ENCODE measurements around the gene NDUFV1. TPM values are rescaled to one million over a fixed set of nuclear protein-coding genes. Genes with fewer than 3 reads are reported as not detected.
"Not testable (repeated sequence)": the region's sequence is repeated elsewhere in the genome, so short reads cannot be mapped to it uniquely, and the experiment has no call there.

NDUFV1 gene
- total RNA-seq, 1 experiment from 2014 or later, result 412 TPM

GRCh38 chr11:67607507-67607906 is 771 bp downstream of the NDUFV1 start:
- DNase-seq (ENCODE audit: low spot score), result no peak
- in situ Hi-C loops (cut with HindIII; ENCODE audit: low sequenced_read_pairs), result no loop called here

DNA sequence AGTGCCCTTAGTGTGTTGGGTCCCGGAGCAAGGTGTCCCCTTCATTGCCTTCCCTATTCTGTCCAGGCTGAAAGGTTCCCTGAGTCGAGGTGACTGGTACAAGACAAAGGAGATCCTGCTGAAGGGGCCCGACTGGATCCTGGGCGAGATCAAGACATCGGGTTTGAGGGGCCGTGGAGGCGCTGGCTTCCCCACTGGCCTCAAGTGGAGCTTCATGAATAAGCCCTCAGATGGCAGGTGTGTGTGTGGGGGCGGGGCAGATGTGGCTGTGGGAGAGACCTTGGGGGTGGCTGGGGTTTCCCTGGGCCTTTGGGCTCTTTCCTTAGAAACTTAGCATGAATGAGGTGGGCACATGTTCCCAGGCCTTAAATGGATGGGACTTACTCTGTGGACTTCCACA is 1.8 kb downstream of the NDUFV1 start:
- DNase-seq (ENCODE audit: low spot score), result no peak
- in situ Hi-C loops (cut with HindIII; ENCODE audit: low sequenced_read_pairs), result no loop called here

- in situ Hi-C loops (cut with HindIII; ENCODE audit: low sequenced_read_pairs), result no loop called here
- no peak for DNase-seq (ENCODE audit: low spot score)
Observed at GRCh38 chr11:67609316-67609715, 2.6 kb downstream of the NDUFV1 start.

- DNase-seq (ENCODE audit: low spot score), result no peak
- in situ Hi-C loops (cut with HindIII; ENCODE audit: low sequenced_read_pairs), result no loop called here
Observed at GRCh38 chr11:67610302-67610868, 3.6 kb downstream of the NDUFV1 start.

DNA sequence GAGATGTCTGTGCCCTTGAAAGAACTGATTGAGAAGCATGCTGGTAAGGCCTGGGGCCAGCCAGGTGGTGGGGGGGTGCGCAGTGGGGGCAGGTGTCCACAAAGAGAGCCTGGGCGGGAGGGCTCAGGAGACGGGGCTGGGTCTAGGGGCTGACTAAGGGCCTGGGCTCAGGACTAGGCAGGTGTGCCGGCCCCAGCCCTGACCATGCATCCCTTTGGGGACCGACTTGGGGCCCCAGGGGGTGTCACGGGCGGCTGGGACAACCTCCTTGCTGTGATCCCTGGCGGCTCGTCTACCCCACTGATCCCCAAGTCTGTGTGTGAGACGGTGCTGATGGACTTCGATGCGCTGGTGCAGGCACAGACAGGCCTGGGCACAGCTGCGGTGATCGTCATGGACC is 4.4 kb downstream of the NDUFV1 start:
- in situ Hi-C loops (cut with HindIII; ENCODE audit: low sequenced_read_pairs), result no loop called here
- DNase-seq (ENCODE audit: low spot score), result no peak

DNA sequence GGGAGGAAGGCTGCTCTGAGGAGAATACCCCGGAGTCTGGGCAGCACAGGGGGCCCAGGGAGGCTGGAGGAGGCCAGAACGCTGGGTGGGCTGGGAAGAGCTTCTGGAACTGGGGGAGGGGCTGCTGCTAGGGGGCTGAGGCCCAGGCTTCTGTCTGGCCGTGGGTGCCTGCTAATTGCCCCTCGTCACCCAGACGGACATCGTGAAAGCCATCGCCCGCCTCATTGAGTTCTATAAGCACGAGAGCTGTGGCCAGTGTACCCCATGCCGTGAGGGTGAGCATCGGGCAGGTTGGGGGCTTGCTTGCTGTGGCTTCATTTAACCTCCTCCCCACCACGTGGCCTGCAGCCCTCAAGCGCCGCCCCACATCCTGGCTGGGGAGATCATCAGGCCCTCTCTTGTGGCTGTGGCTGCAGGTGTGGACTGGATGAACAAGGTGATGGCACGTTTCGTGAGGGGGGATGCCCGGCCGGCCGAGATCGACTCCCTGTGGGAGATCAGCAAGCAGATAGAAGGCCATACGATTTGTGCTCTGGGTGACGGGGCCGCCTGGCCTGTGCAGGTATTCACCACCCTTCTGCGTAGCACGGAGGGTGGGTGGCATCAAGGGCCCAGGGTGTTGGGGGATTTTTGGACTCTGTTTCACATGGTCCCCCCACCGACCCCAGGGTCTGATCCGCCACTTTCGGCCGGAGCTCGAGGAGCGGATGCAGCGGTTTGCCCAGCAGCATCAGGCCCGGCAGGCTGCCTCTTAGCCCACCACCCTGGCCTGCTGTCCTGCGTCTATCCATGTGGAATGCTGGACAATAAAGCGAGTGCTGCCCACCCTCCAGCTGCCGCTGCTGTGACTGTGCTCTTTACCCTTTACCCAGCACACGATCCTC is 5.2 kb downstream of the NDUFV1 start:
- in situ Hi-C loops (cut with HindIII; ENCODE audit: low sequenced_read_pairs), result no loop called here
- DNase-seq (ENCODE audit: low spot score), result no peak

DNA sequence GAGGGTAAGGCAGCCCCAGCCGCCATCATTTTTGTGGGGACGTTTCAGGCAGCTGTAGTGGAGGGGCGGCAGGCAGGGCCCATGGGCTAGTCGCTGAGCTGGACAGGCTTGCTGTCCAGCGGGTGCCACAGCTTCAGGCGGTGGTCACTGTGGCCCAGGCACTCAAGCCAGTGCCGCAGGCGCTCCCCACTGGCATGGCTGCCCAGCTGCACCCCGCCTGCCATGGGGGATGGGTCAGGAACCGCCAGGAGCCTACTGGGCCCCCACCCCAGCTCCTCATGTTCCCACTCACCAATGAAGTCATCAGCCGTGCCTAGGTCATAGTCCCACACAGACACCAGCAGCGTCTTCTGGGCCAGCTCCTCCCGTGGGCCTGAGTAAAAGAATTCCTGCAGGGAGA is 6.0 kb downstream of the NDUFV1 start:
- no peak for DNase-seq (ENCODE audit: low spot score)
- in situ Hi-C loops (cut with HindIII; ENCODE audit: low sequenced_read_pairs), result no loop called here

DNA sequence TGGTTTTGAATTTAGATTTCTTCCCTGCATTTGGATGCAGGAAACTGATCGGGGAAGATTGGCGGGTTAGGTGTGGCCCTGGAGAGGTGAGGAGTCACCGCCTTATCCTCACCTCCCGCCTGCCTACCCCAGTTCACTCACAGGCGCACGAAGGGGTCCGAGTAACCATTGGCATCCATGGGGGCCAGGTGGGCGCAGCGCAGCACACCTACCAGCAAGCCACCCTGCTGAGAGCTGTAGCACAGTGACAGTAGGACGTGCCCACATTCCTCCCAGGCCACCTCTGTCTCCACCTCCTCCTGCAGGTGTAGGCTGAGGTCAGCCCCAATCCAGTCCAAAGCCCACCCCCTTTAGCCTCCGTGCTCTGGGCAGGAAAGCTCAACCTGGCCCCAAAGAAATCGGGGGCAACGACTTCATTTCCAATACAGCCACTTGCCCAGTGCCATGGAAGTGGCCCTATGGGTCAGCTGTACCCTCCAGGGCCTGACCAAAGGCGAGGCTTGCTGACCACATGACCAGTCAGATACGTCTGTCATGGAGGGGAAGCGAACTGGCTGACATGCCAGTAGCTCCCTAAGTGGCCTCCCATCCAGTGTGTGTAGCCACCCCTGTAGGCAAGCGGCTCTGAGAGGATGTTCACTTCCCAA is 6.7 kb downstream of the NDUFV1 start:
- in situ Hi-C loops (cut with HindIII; ENCODE audit: low sequenced_read_pairs), result no loop called here
- no peak for DNase-seq (ENCODE audit: low spot score)

DNA sequence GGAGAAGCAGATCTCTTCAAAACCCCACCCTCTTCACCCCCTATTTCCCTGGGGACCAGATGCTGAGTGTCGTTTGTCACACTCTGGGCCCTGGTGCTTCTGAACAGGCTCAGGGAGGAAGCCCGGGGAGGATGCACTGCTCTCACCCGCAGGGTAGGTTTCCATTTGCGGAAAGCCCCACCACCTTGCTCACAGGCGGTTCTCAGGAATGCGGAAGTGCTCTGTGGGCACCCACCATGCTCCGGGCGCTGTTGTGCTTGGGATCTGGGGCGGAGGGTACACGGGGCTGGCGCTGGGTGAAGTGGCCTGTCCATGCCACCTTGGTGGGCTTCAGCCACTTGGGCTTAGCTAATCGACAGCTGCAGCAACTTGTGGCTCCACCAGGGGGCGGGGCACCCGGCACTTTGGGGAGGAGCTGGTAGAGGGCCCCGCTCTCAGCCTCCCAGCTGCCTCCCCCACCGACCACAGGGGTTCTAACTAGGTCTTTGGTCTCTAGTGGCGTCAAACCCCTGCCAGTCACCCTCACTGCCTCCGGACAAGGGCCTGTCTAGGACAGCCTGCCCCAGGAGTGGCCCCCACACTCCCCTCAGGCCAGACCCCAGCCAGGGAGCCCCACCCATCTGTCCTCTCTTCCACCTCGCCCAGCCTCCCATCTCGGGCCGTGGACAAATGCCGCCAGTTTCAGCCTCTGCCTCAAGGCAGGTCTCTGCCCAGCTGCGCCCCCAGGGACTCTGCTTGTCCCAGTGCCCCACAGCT is 7.4 kb downstream of the NDUFV1 start:
- in situ Hi-C loops (cut with HindIII; ENCODE audit: low sequenced_read_pairs), result no loop called here

GRCh38 chr11:67614730-67615714 is 8.3 kb downstream of the NDUFV1 start:
- in situ Hi-C loops (cut with HindIII; ENCODE audit: low sequenced_read_pairs), result no loop called here
- DNase-seq (ENCODE audit: low spot score), result no peak

More for the DNA sequence above, 7.4 kb downstream of the NDUFV1 start:
- DNase-seq (ENCODE audit: low spot score), result peak; percentile 20

DNA sequence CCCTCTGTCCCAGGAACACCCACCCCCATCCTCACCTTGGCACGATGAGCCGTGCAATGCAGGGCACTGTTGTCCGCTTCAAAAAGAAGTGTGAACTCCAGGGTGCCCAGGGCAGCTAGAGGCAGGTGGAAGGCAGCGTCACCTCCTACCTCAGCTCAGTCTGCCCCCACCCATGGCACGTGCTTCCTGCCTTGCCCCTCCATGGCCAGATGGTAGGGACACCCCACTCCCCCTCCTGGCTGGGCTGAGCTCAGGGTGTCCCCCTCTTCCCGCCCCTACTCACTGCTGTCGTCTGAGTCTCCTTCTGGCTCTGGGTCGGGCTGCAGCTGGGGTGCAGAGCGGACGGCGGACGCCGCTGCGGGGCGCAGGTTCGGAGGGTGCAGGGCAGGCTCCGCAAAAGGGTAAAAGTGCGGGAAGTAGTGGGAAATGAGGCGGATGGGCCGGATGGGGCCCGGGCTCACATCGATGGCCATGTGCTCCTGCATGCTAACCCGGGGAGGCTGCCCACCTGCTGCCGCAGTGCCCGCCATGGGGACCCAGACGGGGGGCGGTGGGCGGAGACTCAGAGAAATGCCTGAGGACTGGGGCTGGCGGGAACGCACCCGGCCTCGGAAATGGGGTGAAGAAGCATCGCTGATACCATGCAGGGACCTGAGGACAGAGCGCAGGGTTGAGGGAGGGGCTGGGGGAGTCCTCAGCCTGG is 9.1 kb downstream of the NDUFV1 start:
- no peak for DNase-seq (ENCODE audit: low spot score)
- in situ Hi-C loops (cut with HindIII; ENCODE audit: low sequenced_read_pairs), result no loop called here

DNA sequence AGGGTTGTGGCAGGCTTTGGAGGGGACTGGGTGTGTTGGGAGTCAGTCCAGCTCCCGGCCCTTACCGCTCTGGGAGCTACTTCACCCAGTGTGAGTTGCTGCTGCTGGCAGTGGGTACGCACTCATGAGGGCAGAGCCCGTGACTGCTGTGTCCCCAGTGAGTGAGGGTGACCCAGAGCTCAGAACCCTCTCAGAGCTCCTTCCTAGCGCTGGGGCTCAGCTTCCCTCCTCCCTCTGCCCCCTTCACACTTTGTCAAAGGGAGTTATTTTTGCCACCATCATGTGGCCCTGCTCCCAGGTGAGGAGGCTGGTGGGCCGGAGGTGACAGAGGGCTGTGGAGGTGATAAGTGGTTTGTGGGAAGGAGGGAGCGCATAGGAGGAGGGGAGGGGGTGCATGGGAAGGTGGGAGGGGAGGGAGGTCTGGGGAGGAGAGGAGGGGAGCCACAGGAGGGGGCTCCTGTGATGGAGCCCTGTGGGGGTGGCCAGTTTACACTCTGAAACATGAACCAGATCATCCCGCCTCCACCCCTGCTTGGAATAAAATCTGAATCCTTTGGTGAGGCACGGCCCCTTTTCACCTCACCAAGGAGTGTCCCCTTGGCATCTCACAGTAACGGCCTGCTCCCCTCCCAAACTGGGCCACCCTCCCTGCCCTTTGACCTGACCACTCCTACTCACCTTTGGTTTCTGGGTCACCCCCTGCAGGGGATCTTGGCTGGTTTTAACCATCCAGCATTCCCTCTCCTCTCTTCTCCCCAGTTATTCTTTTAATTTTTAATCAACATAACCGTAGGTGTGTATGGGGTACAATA is 9.9 kb downstream of the NDUFV1 start:
- in situ Hi-C loops (cut with HindIII; ENCODE audit: low sequenced_read_pairs), result no loop called here
- DNase-seq (ENCODE audit: low spot score), result no peak

DNA sequence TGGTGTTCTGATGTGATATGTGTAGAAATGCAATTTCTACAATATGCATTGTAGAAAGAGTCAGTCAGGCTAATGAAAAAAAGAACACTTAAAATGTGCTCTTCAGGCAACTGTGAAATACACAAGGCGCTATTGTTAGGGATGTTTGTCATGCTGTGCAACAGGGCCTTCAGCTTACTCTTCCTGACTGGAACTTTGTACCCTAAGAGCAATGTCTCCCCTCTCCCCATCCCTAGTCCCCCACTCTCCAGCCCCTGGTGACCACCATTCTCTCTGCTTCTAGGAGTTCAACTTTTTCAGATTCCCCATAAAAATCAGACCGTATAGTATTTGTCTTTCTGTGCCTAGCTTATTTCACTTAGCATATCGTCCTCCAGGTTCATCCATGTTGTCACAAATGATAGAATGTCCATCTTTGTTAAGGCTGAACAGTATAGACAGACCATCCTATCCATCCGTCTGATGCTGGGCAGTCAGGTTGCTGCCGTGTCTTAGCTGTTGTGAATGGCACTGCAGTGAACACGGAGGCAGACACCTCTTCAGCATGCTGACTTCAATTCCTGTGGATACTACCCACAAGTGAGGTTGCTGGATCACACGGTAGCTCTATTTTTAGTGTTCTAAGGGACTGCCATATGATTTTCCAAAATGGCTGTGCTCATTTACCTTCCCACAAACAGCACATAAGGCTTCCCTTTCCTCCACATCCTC is 10.7 kb downstream of the NDUFV1 start:
- DNase-seq (ENCODE audit: low spot score), result no peak
- in situ Hi-C loops (cut with HindIII; ENCODE audit: low sequenced_read_pairs), result no loop called here

DNA sequence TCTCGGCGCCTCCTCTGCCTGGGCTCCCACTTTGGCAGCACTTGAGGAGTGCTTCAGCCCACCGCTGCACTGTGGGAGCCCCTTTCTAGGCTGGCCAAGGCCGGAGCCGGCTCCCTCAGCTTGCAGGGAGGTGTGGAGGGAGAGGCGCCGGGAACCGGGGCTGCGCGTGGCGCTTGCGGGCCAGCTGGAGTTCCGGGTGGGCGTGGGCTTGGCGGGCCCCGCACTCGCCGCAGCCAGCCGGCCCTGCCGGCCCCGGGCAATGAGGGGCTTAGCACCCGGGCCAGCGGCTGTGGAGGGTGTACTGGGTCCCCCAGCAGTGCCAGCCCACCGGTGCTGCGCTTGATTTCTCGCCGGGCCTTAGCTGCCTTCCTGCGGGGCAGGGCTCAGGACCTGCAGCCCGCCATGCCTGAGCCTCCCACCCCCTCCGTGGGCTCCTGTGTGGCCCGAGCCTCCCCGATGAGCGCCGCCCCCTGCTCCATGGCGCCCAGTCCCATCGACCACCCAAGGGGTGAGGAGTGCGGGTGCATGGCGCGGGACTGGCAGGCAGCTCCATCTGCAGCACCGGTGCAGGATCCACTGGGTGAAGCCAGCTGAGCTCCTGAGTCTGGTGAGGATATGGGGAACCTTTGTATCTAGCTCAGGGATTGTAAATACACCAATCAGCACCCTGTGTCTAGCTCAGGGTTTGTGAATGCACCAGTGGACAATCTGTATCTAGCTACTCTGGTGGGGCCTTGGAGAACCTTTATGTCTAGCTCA is 12.3 kb downstream of the NDUFV1 start:
- in situ Hi-C loops (cut with HindIII; ENCODE audit: low sequenced_read_pairs); DNase-seq (ENCODE audit: low spot score): not testable (repeated sequence)

DNA sequence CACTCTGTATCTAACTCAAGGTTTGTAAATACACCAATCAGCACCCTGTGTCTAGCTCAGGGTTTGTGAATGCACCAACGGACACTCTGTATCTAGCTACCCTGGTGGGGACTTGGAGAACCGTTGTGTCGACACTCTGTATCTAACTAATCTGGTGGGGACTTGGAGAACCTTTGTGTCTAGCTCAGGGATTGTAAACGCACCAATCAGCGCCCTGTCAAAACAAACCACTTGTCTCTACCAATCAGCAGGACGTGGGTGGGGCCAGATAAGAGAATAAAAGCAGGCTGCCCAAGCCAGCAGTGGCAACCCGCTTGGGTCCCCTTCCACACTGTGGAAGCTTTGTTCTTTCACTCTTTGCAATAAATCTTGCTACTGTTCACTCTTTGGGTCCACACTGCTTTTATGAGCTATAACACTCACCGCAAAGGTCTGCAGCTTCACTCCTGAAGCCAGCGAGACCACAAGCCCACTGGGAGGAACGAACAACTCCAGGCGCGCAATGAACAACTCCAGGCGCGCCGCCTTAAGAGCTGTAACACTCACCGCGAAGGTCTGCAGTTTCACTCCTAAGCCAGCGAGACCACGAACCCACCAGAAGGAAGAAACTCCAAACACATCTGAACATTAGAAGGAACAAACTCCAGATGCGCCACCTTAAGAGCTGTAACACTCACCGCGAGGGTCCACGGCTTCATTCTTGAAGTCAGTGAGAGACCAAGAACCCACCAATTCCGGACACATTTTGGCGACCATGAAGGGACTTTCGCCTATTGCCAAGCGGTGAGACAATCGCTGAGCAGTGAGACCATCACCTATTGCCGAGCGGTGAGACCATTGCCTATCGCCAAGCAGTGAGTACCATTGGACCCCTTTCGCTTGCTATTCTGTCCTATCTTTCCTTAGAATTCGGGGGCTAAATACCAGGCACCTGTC is 13.2 kb downstream of the NDUFV1 start:
- in situ Hi-C loops (cut with HindIII; ENCODE audit: low sequenced_read_pairs), result not testable (repeated sequence)

More for the DNA sequence above, 13.2 kb downstream of the NDUFV1 start:
- not testable (repeated sequence) for DNase-seq (ENCODE audit: low spot score)

Measured in G401 (cell line).